Endothelial cell (in vitro differentiated cells): ENCODE data around the gene ZNF440. TPM values are rescaled to one million over a fixed set of nuclear protein-coding genes. Genes with fewer than 3 reads are reported as not detected.
"Not testable (repeated sequence)": the region's sequence is repeated elsewhere in the genome, so short reads cannot be mapped to it uniquely, and the experiment has no call there.

Experiments
- DNase-seq: peaks from one replicate; pipeline ENCODE4 v3.0.0; 2021; ENCODE audit warnings: low spot score
- H3K27ac Mint-ChIP-seq: one replicate; pipeline ENCODE4 v1.8.0; 2021; ENCODE audit warnings: mixed read lengths, inconsistent platforms; ENCODE audit not compliant: unreplicated experiment
- H3K27me3 Mint-ChIP-seq: one replicate; pipeline ENCODE4 v1.8.0; 2021; ENCODE audit warnings: mild to moderate bottlenecking, moderate library complexity, mixed read lengths, inconsistent platforms; ENCODE audit not compliant: unreplicated experiment
- H3K36me3 Mint-ChIP-seq: one replicate; pipeline ENCODE4 v1.8.0; 2021; ENCODE audit warnings: mild to moderate bottlenecking, low read depth, mixed read lengths, inconsistent platforms; ENCODE audit not compliant: unreplicated experiment
- H3K4me1 Mint-ChIP-seq: one replicate; pipeline ENCODE4 v1.8.0; 2021; ENCODE audit warnings: mild to moderate bottlenecking, mixed read lengths, inconsistent platforms; ENCODE audit not compliant: unreplicated experiment
- H3K4me3 Mint-ChIP-seq: one replicate; pipeline ENCODE4 v1.8.0; 2021; ENCODE audit warnings: mild to moderate bottlenecking, mixed read lengths, inconsistent platforms; ENCODE audit not compliant: unreplicated experiment
- H3K9me3 Mint-ChIP-seq: one replicate; pipeline ENCODE4 v1.8.0; 2021; ENCODE audit warnings: mixed read lengths, inconsistent platforms; ENCODE audit not compliant: unreplicated experiment
- total RNA-seq: library from RNA; stranded (reverse); fragmentation: NEBNext Ultra II Directional; extraction: Animal tissue kit (Norgen Biotek cat#: 25700); gene quantifications from one replicate; pipeline ENCODE4 v1.2.1, GENCODE V29; 2021; ENCODE audit not compliant: unreplicated experiment
- TF ChIP-seq, protein P1 (sequence below): fragments of 200-600 bp; sonication (generic); IDR thresholded peaks from one replicate; pipeline ENCODE4 v1.5.0; 2021; ENCODE audit warnings: antibody characterized with exemption; ENCODE audit not compliant: unreplicated experiment

Gene ZNF440
- total RNA-seq, 1 donor from 2014 or later = 0.44 TPM

DNA sequence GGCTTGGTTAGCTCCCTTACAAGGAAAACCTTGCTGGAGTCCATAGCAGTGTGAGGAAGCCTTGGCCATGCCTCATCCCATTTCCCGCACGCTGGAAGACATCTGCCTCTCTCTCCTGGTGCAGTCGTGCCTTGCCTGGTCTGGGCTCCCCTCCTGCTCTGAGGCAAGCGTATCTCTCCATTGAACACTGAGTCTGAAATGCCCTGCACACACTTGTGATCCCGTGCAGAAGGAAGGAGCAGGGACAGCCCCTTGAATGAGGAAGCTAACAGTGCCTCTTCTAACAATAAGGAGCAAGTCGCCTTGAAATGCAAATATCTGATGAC lies 407 bp upstream of the ZNF440 start:
- H3K4me1 Mint-ChIP-seq = no peaks in the 10 kb centered on the region
- no peak for DNase-seq
- TF ChIP-seq, protein P1, sequence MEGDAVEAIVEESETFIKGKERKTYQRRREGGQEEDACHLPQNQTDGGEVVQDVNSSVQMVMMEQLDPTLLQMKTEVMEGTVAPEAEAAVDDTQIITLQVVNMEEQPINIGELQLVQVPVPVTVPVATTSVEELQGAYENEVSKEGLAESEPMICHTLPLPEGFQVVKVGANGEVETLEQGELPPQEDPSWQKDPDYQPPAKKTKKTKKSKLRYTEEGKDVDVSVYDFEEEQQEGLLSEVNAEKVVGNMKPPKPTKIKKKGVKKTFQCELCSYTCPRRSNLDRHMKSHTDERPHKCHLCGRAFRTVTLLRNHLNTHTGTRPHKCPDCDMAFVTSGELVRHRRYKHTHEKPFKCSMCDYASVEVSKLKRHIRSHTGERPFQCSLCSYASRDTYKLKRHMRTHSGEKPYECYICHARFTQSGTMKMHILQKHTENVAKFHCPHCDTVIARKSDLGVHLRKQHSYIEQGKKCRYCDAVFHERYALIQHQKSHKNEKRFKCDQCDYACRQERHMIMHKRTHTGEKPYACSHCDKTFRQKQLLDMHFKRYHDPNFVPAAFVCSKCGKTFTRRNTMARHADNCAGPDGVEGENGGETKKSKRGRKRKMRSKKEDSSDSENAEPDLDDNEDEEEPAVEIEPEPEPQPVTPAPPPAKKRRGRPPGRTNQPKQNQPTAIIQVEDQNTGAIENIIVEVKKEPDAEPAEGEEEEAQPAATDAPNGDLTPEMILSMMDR = no peak
- no peak overlapping the region for H3K4me3 Mint-ChIP-seq
- no peak overlapping the region for H3K27ac Mint-ChIP-seq
- H3K27me3 Mint-ChIP-seq = peaks cover 3% of the 10 kb centered on the region
- H3K36me3 Mint-ChIP-seq = no peaks in the 10 kb centered on the region
- H3K9me3 Mint-ChIP-seq = peaks cover 30% of the 10 kb centered on the region

DNA sequence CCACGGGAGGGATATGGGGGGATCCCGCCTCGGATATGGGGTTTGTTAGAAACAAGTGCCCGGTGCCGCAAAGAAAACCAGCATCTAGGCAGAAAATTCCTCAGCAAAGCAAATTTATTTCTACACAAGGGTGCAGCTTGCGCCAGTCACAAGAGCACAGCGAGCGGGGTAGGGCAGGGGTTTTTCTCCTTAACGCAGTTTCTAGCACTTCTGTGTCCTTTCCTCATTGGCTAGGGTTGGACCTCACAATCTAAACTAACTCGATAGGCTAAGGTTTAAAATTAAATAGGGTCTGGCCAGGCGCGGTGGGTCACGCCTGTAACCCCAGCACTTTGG lies 595 bp downstream of the ZNF440 start:
- no peak for DNase-seq
- Mint-ChIP-seq H3K9me3 (peaks cover 30% of the 10 kb centered on the region), H3K4me3 (no peak overlapping the region), H3K27me3 (peaks cover 3% of the 10 kb centered on the region), H3K36me3 (no peaks in the 10 kb centered on the region), H3K27ac (no peak overlapping the region), H3K4me1 (no peaks in the 10 kb centered on the region)
- TF ChIP-seq, protein P1 = no peak

DNA sequence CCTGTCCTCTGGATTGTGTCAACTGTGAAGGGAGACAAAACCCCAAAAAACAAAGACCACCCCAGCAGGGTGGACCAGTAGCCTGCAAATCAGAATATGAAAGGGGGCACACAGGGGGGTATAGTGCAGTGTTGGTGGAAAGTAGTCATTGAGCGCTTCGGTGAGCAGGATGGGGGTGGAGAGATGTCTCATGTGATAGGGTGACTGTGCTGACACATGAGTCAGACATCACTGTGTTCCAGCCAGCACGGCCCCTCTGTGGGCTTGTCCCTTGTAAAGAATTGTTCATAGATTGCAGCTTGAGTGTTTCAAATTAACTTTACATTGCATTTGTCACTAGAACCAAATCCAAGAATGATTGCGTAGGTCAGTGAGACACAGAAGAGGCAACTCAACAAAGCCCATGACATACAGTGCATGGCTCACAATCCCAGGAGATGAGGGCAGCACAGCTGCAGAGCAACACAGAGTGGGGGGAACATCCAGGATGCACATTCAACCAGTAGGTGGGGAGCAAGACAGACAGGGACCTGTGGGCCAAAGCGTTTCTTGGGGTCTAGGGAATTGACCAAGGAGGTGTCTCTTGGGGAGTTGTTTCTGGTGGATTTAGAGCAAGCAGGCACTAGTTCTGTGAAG lies 7.5 kb downstream of the ZNF440 start:
- Mint-ChIP-seq H3K36me3 (peaks cover 12% of the 10 kb centered on the region), H3K27ac (no peak overlapping the region), H3K9me3 (peaks cover 16% of the 10 kb centered on the region), H3K4me1 (no peaks in the 10 kb centered on the region), H3K27me3 (no peaks in the 10 kb centered on the region), H3K4me3 (no peak overlapping the region)
- TF ChIP-seq, protein P1 = no peak
- no peak for DNase-seq

DNA sequence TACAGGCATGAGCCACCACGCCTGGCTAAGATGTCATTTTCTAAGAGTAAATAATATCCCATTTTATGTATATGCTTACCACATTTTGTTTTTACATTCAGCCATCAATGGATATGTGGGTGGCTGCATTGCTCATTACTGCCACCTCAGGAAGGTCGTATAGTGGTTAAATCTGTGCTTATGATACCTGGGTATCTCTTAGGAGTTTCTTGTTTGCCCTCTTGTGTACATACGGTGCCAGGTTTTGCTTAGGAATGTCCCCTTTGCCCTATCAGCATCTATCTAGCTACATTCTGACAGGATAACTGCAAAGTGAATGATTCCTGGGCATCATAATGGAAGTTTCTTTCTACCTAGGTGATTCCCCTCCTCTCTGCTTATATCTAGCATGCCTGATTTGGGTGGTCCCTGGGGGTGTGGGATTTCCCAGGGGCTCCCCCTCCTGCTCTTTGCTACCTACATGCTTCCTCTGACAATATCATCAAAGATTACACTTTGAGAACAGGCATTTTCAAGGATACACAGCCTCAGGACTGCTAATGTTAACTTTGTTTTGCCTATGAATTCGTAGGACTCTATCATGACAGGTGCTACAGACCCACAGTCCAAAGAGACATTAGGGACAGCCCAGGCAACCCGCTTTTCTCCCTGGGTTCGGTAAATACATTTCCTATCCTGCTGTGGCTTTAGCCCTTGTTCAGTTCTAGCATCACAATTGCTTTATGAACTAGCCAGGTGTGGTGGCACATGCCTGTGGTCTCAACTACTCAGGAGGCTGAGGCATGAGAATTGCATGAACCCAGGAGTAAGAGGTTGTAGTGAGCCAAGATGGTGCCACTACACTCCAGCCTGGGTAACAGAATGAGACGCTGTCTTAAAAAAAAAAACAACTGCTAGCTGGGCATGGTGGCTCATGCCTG lies 15.1 kb downstream of the ZNF440 start:
- not testable (repeated sequence) for H3K4me1 Mint-ChIP-seq, DNase-seq, H3K36me3 Mint-ChIP-seq, H3K27ac Mint-ChIP-seq, H3K27me3 Mint-ChIP-seq, H3K4me3 Mint-ChIP-seq
- peaks cover 37% of the 10 kb centered on the region for H3K9me3 Mint-ChIP-seq

DNA sequence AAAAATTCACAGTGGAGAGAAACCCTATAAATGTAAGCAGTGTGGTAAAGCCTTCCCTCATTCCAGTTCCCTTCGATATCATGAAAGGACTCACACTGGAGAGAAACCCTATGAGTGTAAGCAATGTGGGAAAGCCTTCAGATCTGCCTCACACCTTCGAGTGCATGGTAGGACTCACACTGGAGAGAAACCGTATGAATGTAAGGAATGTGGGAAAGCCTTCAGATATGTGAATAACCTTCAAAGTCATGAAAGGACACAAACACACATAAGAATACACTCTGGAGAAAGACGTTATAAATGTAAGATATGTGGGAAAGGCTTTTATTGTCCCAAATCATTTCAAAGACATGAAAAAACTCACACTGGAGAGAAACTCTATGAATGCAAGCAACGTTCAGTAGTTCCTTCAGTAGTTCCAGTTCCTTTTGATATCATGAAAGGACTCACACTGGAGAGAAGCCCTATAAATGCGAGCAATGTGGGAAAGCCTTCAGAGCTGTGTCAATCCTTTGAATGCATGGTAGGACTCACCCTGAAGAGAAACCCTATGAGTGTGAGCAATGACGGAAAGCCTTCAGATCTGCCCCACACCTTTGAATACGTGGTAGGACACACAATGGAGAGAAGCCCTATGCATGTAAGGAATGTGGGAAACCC lies 18.3 kb downstream of the ZNF440 start:
- Mint-ChIP-seq H3K4me1 (no peaks in the 10 kb centered on the region), H3K9me3 (peaks cover 45% of the 10 kb centered on the region), H3K27me3 (peaks cover 2% of the 10 kb centered on the region), H3K4me3 (no peak overlapping the region), H3K36me3 (no peaks in the 10 kb centered on the region), H3K27ac (no peak overlapping the region)
- no peak for DNase-seq
- TF ChIP-seq, protein P1 = no peak
